ENCODE data around the gene ZNF169. TPM values are rescaled to one million over a fixed set of nuclear protein-coding genes. Genes with fewer than 3 reads are reported as not detected.
A peak's percentile ranks its signal among the peaks of the same experiment; 100 is the strongest.
"Not testable (repeated sequence)": the region's sequence is repeated elsewhere in the genome, so short reads cannot be mapped to it uniquely, and the experiment has no call there.

ZNF169 gene
- total RNA-seq, 1 donor from 2014 or later: 3.2 TPM

DNA sequence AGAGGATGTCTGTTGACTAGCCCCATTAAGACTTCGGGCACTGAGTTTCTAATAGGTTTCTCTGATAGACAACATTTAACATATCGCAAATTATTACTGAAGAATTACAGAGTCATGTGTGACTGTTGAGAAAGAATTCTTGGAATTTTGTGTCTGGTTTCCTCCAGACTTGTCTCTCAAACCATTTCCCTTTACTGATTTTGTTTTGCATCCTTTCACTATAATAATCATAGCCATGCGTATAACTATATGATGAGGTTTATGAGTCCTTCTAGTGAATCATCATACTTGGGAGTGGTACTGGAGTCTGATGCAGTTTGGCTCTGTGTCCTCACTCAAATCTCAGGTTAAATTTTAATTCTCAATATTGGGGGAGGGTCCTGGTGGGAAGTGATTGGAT is 27.0 kb downstream of the ZNF169 start:
- DNase-seq (ENCODE audit: low read depth): no peak

DNA sequence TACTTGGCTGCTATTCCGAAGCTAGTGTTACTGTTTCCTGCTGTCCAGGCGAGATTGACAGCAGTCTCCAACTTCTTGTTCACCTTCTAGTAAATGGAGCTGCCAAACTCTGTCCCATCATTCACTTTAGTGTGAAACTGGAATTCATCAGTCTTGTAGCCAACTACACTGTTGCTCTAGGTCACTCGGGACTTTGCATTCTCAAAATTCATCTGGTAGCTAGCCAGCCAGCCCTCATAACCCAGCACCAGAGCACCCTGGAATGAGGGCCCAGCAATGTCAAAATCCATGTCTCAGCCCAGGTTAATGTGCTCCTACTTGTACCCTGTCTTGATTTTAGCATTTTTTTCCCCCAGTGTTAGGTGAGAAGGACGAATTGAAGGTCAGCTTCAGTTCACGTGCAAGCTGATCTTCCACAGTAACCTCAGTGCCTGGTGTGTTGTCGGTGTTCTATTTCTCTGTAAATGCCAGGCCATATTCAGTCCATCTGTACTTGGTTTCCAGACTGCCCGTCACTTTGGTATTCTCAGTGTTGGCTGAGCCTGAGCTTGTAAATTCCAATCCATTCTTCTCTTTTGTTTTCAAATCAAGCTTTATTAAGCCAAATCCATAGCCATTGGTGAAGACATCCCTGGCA is 28.9 kb downstream of the ZNF169 start:
- peak; percentile 20 for DNase-seq (ENCODE audit: low read depth)

- no peak for DNase-seq (ENCODE audit: low read depth)
Observed at GRCh38 chr9:94289691-94290090, 30.6 kb downstream of the ZNF169 start.

GRCh38 chr9:94298949-94299599 is 40.0 kb downstream of the ZNF169 start:
- DNase-seq (ENCODE audit: low read depth): no peak

DNA sequence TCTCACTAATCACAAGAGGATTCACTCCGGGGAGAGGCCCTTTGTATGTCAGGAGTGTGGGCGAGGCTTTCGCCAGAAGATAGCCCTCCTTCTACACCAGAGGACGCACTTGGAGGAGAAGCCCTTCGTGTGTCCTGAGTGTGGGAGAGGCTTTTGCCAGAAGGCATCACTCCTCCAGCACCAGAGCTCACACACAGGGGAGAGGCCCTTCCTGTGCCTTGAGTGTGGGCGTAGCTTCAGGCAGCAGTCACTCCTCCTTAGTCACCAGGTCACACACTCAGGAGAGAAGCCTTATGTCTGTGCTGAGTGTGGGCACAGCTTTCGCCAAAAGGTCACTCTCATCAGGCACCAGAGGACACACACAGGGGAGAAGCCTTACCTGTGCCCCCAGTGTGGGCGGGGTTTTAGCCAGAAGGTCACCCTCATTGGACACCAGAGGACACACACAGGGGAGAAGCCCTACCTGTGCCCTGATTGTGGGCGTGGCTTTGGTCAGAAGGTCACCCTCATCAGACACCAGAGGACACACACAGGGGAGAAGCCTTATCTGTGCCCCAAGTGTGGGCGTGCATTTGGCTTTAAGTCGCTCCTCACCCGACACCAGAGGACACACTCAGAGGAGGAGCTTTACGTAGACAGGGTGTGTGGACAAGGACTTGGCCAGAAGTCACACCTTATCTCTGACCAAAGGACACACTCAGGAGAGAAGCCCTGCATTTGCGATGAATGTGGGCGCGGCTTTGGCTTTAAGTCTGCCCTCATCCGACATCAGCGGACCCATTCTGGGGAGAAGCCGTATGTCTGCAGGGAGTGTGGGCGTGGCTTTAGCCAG is 41.6 kb downstream of the ZNF169 start:
- DNase-seq (ENCODE audit: low read depth): no peak

GRCh38 chr9:94301583-94301982 is 42.5 kb downstream of the ZNF169 start:
- no peak for DNase-seq (ENCODE audit: low read depth)

GRCh38 chr9:94302426-94302825 is 43.3 kb downstream of the ZNF169 start:
- DNase-seq (ENCODE audit: low read depth): no peak

GRCh38 chr9:94303321-94303720 is 44.2 kb downstream of the ZNF169 start:
- DNase-seq (ENCODE audit: low read depth): no peak

- not testable (repeated sequence) for DNase-seq (ENCODE audit: low read depth)
Observed at GRCh38 chr9:94315034-94315984, 56.2 kb downstream of the ZNF169 start.

- not testable (repeated sequence) for DNase-seq (ENCODE audit: low read depth)
Observed at GRCh38 chr9:94316236-94316635, 57.1 kb downstream of the ZNF169 start.

- DNase-seq (ENCODE audit: low read depth): not testable (repeated sequence)
Observed at GRCh38 chr9:94317949-94318657, 59.0 kb downstream of the ZNF169 start.

DNA sequence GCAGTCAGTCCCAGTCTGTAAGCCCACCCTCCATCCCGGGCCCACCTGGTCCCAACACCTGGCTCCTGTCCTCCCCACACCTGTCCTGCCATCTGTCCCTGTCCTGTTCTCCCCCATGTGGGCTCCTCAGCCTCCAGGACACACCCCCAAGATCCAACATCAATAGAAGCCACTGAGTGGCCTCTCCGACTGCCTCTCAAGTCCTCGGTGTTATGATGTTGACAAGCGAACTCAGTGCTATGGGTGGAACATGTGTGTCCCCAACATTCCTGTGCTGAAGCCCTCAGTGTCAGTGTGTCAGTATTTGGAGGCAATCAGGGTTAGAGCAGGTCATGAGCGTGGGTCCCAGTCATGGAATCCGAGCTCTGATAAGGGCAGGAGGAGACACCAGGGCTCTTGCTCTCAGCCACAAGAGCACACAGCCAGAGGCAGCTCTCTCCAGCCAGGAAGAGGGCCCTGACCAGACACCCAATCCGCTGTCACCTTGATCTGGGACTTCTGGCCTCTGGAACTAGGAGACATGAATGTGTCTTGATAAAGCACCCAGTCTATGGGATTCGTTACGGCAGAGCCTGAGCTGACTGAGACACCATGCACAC is 63.3 kb downstream of the ZNF169 start:
- not testable (repeated sequence) for DNase-seq (ENCODE audit: low read depth)

DNA sequence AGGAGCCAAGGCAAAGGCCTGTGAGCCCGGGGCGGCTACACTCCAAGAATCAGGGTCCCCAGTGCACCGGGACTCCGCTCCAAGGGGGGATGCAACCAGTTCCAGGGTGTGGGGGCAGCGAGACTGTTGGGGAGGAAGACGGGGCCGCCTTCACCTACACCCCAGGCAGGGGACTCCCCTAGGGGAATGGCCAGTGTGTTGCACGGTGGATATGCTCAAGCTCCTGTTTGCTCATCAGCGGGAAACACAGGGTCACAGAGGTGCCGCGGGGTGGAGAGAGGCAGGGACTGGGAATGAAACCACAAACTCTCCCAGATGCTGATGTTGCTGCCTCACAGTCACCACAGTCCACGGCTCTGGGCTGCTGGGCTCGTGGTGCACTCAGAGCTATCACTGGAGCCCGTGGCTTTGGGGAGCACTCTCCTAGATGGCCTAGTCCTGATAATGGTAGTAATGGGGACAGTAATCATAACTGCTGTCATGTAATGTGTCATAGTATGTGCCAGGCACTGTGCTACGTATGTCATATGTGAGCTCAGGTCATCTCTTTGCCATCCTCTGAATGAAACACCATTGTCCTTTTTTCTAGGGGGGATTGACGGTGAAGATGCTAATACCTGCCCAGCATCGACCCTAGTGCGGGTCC is 64.2 kb downstream of the ZNF169 start:
- DNase-seq (ENCODE audit: low read depth): not testable (repeated sequence)

DNA sequence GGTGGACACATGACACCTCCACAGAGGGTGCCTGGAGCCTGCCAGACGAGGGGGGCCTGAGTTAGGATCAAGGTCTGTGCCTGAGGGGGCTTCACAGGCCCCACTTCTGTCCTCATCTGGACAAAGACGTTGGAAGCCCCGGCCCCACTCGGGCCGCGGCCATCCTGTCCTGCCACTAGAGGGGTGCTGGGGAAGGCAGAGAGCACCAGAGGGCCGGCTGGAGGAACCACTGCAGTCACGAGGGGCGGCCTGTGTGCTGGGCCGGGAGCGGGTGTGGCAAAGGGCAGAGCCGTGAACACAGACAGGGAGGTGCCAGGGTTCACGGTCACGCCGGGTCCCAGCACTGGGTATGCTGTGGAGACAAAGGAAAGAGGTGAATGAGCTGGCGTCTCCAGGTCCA is 66.5 kb downstream of the ZNF169 start:
- DNase-seq (ENCODE audit: low read depth): not testable (repeated sequence)

GRCh38 chr9:94328544-94328943 is 69.4 kb downstream of the ZNF169 start, which contains the start of gene NUTM2F:
NUTM2F (minus strand) TSS chr9:94328644; CDS start chr9:94328623, 21 bp downstream.
- not testable (repeated sequence) for DNase-seq (ENCODE audit: low read depth)

- not testable (repeated sequence) for DNase-seq (ENCODE audit: low read depth)
Observed at GRCh38 chr9:94336445-94336844, 77.3 kb downstream of the ZNF169 start.

DNA sequence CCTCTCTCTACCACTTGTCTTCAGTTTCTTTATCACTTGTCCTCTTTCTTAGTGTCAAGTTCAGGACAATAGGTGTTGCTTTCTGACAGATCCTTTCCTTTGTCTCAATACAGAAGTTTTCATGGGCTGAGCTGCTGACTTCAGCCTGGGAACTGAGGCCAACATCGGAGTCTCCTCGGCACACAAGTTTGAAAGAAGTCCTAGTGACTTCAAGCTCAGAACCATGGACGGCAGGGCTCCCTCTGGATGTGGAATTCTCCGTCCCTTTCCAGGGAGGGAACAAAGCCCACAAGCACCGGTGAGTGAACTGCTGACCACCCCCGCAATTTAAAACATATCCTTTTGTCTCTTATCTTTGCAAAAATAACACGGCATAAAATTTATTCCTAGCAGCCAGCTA is 79.6 kb downstream of the ZNF169 start:
- DNase-seq (ENCODE audit: low read depth): not testable (repeated sequence)

DNA sequence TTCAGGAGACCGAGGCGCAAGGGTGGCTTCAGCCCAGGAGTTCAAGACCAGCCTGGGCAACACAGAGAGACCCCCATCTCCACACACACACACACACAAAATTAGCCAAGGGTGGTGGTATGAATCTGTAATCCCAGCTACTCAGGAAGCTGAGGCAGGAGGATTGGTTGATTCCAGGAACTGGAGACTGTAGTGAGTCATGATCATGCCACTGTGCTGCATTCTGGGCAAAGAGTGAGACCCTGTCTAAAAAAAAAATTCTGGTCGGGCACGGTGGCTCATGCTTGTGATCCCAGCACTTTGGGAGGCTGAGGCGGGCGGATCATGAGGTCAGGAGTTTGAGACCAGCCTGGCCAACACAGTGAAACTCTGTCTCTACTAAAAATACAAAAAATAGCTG is 80.6 kb downstream of the ZNF169 start:
- DNase-seq (ENCODE audit: low read depth): not testable (repeated sequence)

- not testable (repeated sequence) for DNase-seq (ENCODE audit: low read depth)
Observed at GRCh38 chr9:94340750-94341149, 81.7 kb downstream of the ZNF169 start.
